Measurements from ENCODE around the gene ZNF608. TPM values are rescaled to one million over a fixed set of nuclear protein-coding genes. Genes with fewer than 3 reads are reported as not detected.

The ZNF608 gene
- total and polyA plus RNA-seq, 2 donors (not counting 3 experiments of a cell fraction or from before 2014, with no cell fraction given), result 16.2 to 33.6 TPM

- FAIRE-seq (no peak), DNase-seq (ENCODE audit: low read depth, low spot score) (no peak)
- intact Hi-C loops (cut with micrococcal nuclease), result no loop called here
- Histone ChIP-seq H3K79me2 (ENCODE audit: control insufficient read depth, insufficient read depth, low read length) (peaks cover 6% of the 10 kb centered on the region), H3K9me1 (replicated peaks; ENCODE audit: control insufficient read depth, extremely low read depth, insufficient read depth, low read length) (no peaks in the 10 kb centered on the region), H3K9me3 (replicated peaks; ENCODE audit: control insufficient read depth, insufficient read depth, low read length) (no peaks in the 10 kb centered on the region), H3K36me3 (ENCODE audit: control insufficient read depth in 2 of 2, extremely low read depth in 1 of 2, insufficient read depth in 2 of 2, low read length in 2 of 2) (peaks cover 0 to 2% of the 10 kb centered on the region in 2 experiments), H3K4me1 (ENCODE audit: control insufficient read depth, extremely low read depth, insufficient read depth, low read length) (no peaks in the 10 kb centered on the region), H3K9ac (replicated peaks; ENCODE audit: extremely low read depth, insufficient read depth, low read length) (no peak overlapping the region), H3K4me2 (ENCODE audit: insufficient read depth, low read length) (no peak overlapping the region), H2AFZ (ENCODE audit: low read depth, low read length) (no peak overlapping the region), H3K4me3 (replicated peaks in 1 of 3; ENCODE audit: insufficient read depth in 1 of 3, low read depth in 1 of 3, low read length in 3 of 3) (no peak overlapping the region), H3K27ac (ENCODE audit: insufficient read depth, low read depth, low read length) (no peak overlapping the region), H4K20me1 (replicated peaks; ENCODE audit: control insufficient read depth, extremely low read depth, insufficient read depth, low read length) (peaks cover 8% of the 10 kb centered on the region), H3K27me3 (ENCODE audit: control insufficient read depth in 2 of 2, insufficient read depth in 2 of 2, low read length in 2 of 2) (no peaks in the 10 kb centered on the region)
- dilution Hi-C loops (cut with MboI; ENCODE audit: extremely low pct_ligation_motif_present, low sequenced_read_pairs), result no loop called here
- no peak for TF ChIP-seq CTCF (IDR thresholded peaks at IDR 0.05; ENCODE audit: extremely low read depth in 1 of 2, insufficient read depth in 1 of 2, low read depth in 1 of 2, low read length in 2 of 2)
- ChIA-PET CTCF (no interaction called here), POLR2A (no interaction called here)
- no TSS peak for BruUV-seq (replicated peaks)
Measured at GRCh38 chr5:124708086-124708485, 38.4 kb downstream of the ZNF608 start.

GRCh38 chr5:124707520-124707919, 38.9 kb downstream of the ZNF608 start:
- no peak for FAIRE-seq
- Histone ChIP-seq H3K4me2 (ENCODE audit: insufficient read depth, low read length) (no peak overlapping the region), H3K36me3 (ENCODE audit: control insufficient read depth in 2 of 2, extremely low read depth in 1 of 2, insufficient read depth in 2 of 2, low read length in 2 of 2) (peaks cover 0 to 1% of the 10 kb centered on the region in 2 experiments), H3K79me2 (ENCODE audit: control insufficient read depth, insufficient read depth, low read length) (peaks cover 3% of the 10 kb centered on the region), H3K4me1 (ENCODE audit: control insufficient read depth, extremely low read depth, insufficient read depth, low read length) (no peaks in the 10 kb centered on the region), H3K9ac (replicated peaks; ENCODE audit: extremely low read depth, insufficient read depth, low read length) (no peak overlapping the region), H4K20me1 (replicated peaks; ENCODE audit: control insufficient read depth, extremely low read depth, insufficient read depth, low read length) (peaks cover 10% of the 10 kb centered on the region), H3K9me1 (replicated peaks; ENCODE audit: control insufficient read depth, extremely low read depth, insufficient read depth, low read length) (no peaks in the 10 kb centered on the region), H3K27ac (ENCODE audit: insufficient read depth, low read depth, low read length) (no peak overlapping the region), H3K4me3 (replicated peaks in 1 of 3; ENCODE audit: insufficient read depth in 1 of 3, low read depth in 1 of 3, low read length in 3 of 3) (no peak overlapping the region), H2AFZ (ENCODE audit: low read depth, low read length) (no peak overlapping the region), H3K9me3 (replicated peaks; ENCODE audit: control insufficient read depth, insufficient read depth, low read length) (no peaks in the 10 kb centered on the region), H3K27me3 (ENCODE audit: control insufficient read depth in 2 of 2, insufficient read depth in 2 of 2, low read length in 2 of 2) (no peaks in the 10 kb centered on the region)
- TF ChIP-seq, protein P1, sequence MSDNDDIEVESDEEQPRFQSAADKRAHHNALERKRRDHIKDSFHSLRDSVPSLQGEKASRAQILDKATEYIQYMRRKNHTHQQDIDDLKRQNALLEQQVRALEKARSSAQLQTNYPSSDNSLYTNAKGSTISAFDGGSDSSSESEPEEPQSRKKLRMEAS (IDR thresholded peaks at IDR 0.05; ENCODE audit: insufficient read depth, insufficient read length), result no peak
- TF ChIP-seq GATA2 (IDR thresholded peaks at IDR 0.05; ENCODE audit: insufficient read depth, insufficient read length, low read depth, low read length), result no peak
- no peak for TF ChIP-seq JUN (IDR thresholded peaks at IDR 0.05; ENCODE audit: borderline replicate concordance, insufficient read depth, insufficient read length, low read depth)
- no peak for TF ChIP-seq CTCF (IDR thresholded peaks at IDR 0.05; ENCODE audit: extremely low read depth in 1 of 2, insufficient read depth in 1 of 2, low read depth in 1 of 2, low read length in 2 of 2)
- TF ChIP-seq EZH2 (IDR thresholded peaks at IDR 0.05; ENCODE audit: borderline replicate concordance, low read depth, low read length, severe bottlenecking), result no peak
- TF ChIP-seq FOS (IDR thresholded peaks at IDR 0.05; ENCODE audit: borderline replicate concordance, insufficient read depth, low read length), result no peak
- TF ChIP-seq POLR2A (IDR thresholded peaks at IDR 0.05; ENCODE audit: low read depth, low read length), result no peak
- TF ChIP-seq POLR2AphosphoS5 (IDR thresholded peaks at IDR 0.05; ENCODE audit: insufficient read depth, low read depth, low read length), result no peak
- TF ChIP-seq MYC (IDR thresholded peaks at IDR 0.05; ENCODE audit: low read depth, low read length), result no peak
- CTCF ChIA-PET, result interaction anchor here (0.9 kb wide), 1 partner anchor 32 kb away, joined by 3 read pairs; no protein-coding TSS in a partner anchor
- POLR2A ChIA-PET, result no interaction called here
- dilution Hi-C loops (cut with MboI; ENCODE audit: extremely low pct_ligation_motif_present, low sequenced_read_pairs), result no loop called here
- BruUV-seq (replicated peaks), result no TSS peak
- intact Hi-C loops (cut with micrococcal nuclease), result no loop called here
- no peak for DNase-seq (ENCODE audit: low read depth, low spot score)
